DOHH2 (cell line): Measurements from ENCODE around the gene KBTBD13.

Source experiments
- H3F3A ChIP-seq: fragments of 200-600 bp; sonication (generic), shearing (Covaris generic); 2 replicates; pipeline ENCODE4 v1.6.0; 2016; ENCODE audit warnings: antibody characterized with exemption, mild to moderate bottlenecking; ENCODE audit not compliant: control insufficient read depth, insufficient read depth
- H3K27ac ChIP-seq: fragments of 200-600 bp; sonication (generic); 2 replicates; pipeline ENCODE4 v1.5.1; 2014; ENCODE audit warnings: low read depth, mild to moderate bottlenecking, low read length, moderate library complexity
- H3K27me3 ChIP-seq: fragments of 200-600 bp; sonication (generic); 2 replicates; pipeline ENCODE4 v1.6.1; 2014; ENCODE audit warnings: mild to moderate bottlenecking, low read length, mixed read lengths; ENCODE audit not compliant: control insufficient read depth
- H3K36me3 ChIP-seq: fragments of 200-600 bp; sonication (generic); 2 replicates; pipeline ENCODE4 v1.6.1; 2014; ENCODE audit warnings: mild to moderate bottlenecking, low read length, moderate library complexity, mixed read lengths; ENCODE audit not compliant: control insufficient read depth
- H3K4me1 ChIP-seq: fragments of 200-600 bp; sonication (generic); 2 replicates; pipeline ENCODE4 v1.6.1; 2014; ENCODE audit warnings: mild to moderate bottlenecking, low read length, mixed read lengths; ENCODE audit not compliant: control insufficient read depth
- H3K4me2 ChIP-seq: fragments of 200-600 bp; sonication (generic); 2 replicates; pipeline ENCODE4 v1.6.0; 2014; ENCODE audit warnings: mild to moderate bottlenecking, low read length, moderate library complexity
- H3K4me3 ChIP-seq: fragments of 200-600 bp; sonication (generic); 2 replicates; pipeline ENCODE4 v1.5.1; 2014; ENCODE audit warnings: mild to moderate bottlenecking, low read length, mixed read lengths
- H3K79me2 ChIP-seq: fragments of 200-600 bp; sonication (generic); 2 replicates; pipeline ENCODE4 v1.6.1; 2014; ENCODE audit warnings: mild to moderate bottlenecking, low read length, mixed read lengths; ENCODE audit not compliant: control insufficient read depth
- H3K9me2 ChIP-seq: fragments of 200-600 bp; sonication (generic); replicated peaks from 2 replicates; pipeline ENCODE4 v1.6.1; 2014; ENCODE audit warnings: mild to moderate bottlenecking, low read length, mixed read lengths; ENCODE audit not compliant: control insufficient read depth
- H3K9me3 ChIP-seq: fragments of 200-600 bp; sonication (generic); 2 replicates; pipeline ENCODE4 v1.6.1; 2014; ENCODE audit warnings: antibody characterized with exemption, low read length, mixed read lengths; ENCODE audit not compliant: control insufficient read depth, insufficient read depth
- H4K20me1 ChIP-seq: fragments of 200-600 bp; sonication (generic); 2 replicates; pipeline ENCODE4 v1.6.0; 2014; ENCODE audit warnings: low read depth, mild to moderate bottlenecking, antibody characterized with exemption, low read length, moderate library complexity; ENCODE audit not compliant: control insufficient read depth, insufficient read depth
- CTCF ChIP-seq: fragments of 200-600 bp; sonication (generic); IDR thresholded peaks from one replicate; pipeline ENCODE4 v1.5.1; 2014; ENCODE audit warnings: antibody characterized with exemption, mild to moderate bottlenecking, low read depth, low read length; ENCODE audit not compliant: poor library complexity, severe bottlenecking
- EZH2phosphoT487 ChIP-seq: fragments of 200-600 bp; sonication (generic); IDR thresholded peaks from 2 replicates; pipeline ENCODE4 v1.6.1; 2017; ENCODE audit warnings: borderline replicate concordance, mild to moderate bottlenecking, antibody characterized with exemption, low read length, moderate library complexity, mixed read lengths

The KBTBD13 gene

GRCh38 chr15:65066635-65067316 is 9.8 kb upstream of the KBTBD13 start:
- Histone ChIP-seq H3K27ac (no peak overlapping the region), H3F3A (no peaks in the 10 kb centered on the region), H3K4me3 (no peak overlapping the region), H3K27me3 (peaks cover 16% of the 10 kb centered on the region), H4K20me1 (no peaks in the 10 kb centered on the region), H3K36me3 (no peaks in the 10 kb centered on the region), H3K9me2 (no peaks in the 10 kb centered on the region), H3K4me2 (no peak overlapping the region), H3K4me1 (peaks cover 4% of the 10 kb centered on the region), H3K9me3 (no peaks in the 10 kb centered on the region), H3K79me2 (no peaks in the 10 kb centered on the region)
- TF ChIP-seq EZH2phosphoT487 = no peak
- no peak for TF ChIP-seq CTCF

GRCh38 chr15:65067317-65067644 is 9.3 kb upstream of the KBTBD13 start:
- Histone ChIP-seq H3K9me3 (no peaks in the 10 kb centered on the region), H3K9me2 (no peaks in the 10 kb centered on the region), H3K79me2 (no peaks in the 10 kb centered on the region), H3K36me3 (no peaks in the 10 kb centered on the region), H3K4me3 (no peak overlapping the region), H3K27me3 (peaks cover 16% of the 10 kb centered on the region), H3K4me1 (peaks cover 9% of the 10 kb centered on the region), H3K27ac (no peak overlapping the region), H3K4me2 (no peak overlapping the region), H3F3A (no peaks in the 10 kb centered on the region), H4K20me1 (no peaks in the 10 kb centered on the region)
- no peak for TF ChIP-seq CTCF
- no peak for TF ChIP-seq EZH2phosphoT487

GRCh38 chr15:65067645-65068402 is 8.7 kb upstream of the KBTBD13 start, which contains the start of gene RASL12:
TSS of gene RASL12 (minus strand) at chr15:65067991. CDS start at chr15:65067835, 156 bp downstream.
- peaks cover 16% of the 10 kb centered on the region for H3K27me3 ChIP-seq
- peaks cover 11% of the 10 kb centered on the region for H3K4me1 ChIP-seq
- no peak within 1 kb of the TSS for H3K27ac ChIP-seq
- TF ChIP-seq CTCF = no peak
- no peak for TF ChIP-seq EZH2phosphoT487
- H3K9me2 ChIP-seq = no peaks in the 10 kb centered on the region
- H4K20me1 ChIP-seq = no peaks in the 10 kb centered on the region
- H3K4me3 ChIP-seq = no peak within 1 kb of the TSS
- H3K79me2 ChIP-seq = no peaks in the 10 kb centered on the region
- H3K36me3 ChIP-seq = no peaks in the 10 kb centered on the region
- H3K9me3 ChIP-seq = no peaks in the 10 kb centered on the region
- H3F3A ChIP-seq = no peaks in the 10 kb centered on the region
- no peak within 1 kb of the TSS for H3K4me2 ChIP-seq
